ENCODE results near the gene TUBB3. TPM values are rescaled to one million over a fixed set of nuclear protein-coding genes. Genes with fewer than 3 reads are reported as not detected.
A peak's percentile ranks its signal among the peaks of the same experiment; 100 is the strongest.

Gene TUBB3
- total RNA-seq, 1 experiment from 2014 or later = 164 TPM

DNA sequence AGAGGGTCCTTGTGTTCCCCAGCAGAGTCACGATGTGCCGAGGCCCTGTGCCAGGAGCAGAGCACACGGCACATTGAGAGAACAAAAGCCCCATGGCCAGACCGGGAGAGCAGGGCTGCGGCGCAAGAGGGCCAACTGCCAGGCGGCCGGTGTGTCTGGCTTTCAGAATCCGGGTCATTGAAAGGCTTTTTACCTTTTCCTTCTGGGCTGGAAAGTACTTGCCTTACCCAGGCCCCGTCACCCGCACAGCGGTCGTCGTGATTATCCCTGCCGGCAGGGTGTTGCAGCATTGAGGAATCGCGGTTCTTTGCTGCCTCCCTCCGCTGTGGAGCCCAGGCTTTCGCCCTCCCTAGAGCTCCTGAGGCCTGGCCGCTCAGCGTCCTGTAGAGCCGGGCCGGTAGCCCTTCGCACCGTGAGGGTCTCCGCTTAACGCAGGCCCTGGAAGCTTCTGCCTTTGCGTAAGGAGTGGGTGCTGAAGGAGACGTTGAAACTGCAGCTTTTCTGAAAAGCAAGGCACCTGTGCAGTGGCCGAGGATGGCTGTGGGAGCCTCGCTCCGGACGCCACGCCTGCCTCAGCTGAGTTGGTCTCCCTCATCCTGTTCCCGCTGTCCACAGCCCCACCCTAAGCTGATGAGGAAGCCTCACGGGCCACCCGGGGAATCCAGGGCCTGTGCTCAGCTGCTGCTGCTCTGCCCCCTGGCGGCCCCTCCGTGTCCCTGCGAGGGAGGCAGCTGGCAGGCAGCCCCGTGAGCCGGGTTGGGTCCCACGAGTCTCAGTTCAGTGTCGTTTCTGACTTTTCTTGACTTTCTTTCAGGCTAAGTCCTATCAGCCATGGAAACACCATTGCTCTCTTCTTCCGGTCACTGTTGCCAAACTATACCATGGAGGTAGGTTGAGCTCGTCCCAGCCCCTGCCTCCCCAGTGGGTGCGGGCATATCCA lies 13.1 kb upstream of the TUBB3 start:
- WGBS (ENCODE audit: extremely low coverage, insufficient read length, low lambda C conversion rate) = no CpG with 5 or more reads among the region's 47 CpGs
- H2BK12ac ChIP-seq (ENCODE audit: insufficient read length, low read depth, low read length) = no peak overlapping the region
- peaks cover 7% of the 10 kb centered on the region for H3K9me3 ChIP-seq (ENCODE audit: control insufficient read depth, low read depth, low read length)
- H3T11ph ChIP-seq (ENCODE audit: low read length) = no peak overlapping the region
- no peak overlapping the region for H3K4ac ChIP-seq (ENCODE audit: low read depth, low read length)
- Mint-ChIP-seq H3K27me3 (ENCODE audit: low read depth) (no peaks in the 10 kb centered on the region), H3K9me3 (peaks cover 6 to 13% of the 10 kb centered on the region in 2 experiments; a peak in 3 of 5 replicates), H3K4me3 (peak overlapping the region in 1 of 2 experiments; percentile 58; a peak in 2 of 5 replicates), H3K4me1 (peaks cover 2 to 5% of the 10 kb centered on the region in 2 experiments; a peak in 2 of 4 replicates), H3K27ac (peak overlapping the region; percentile 38 to 68 (median 44); a peak in 3 of 7 replicates), H3K36me3 (ENCODE audit: insufficient read depth in 1 of 3, low read depth in 3 of 3) (peaks cover 34 to 50% (median 44%) of the 10 kb centered on the region in 3 experiments; a peak in 6 of 7 replicates)
- no peak overlapping the region for H3K4me2 ChIP-seq (ENCODE audit: insufficient read depth, insufficient read length, low read length)
- no peak overlapping the region for H3K56ac ChIP-seq (ENCODE audit: insufficient read length, low read depth, low read length)
- no peak overlapping the region for H4K8ac ChIP-seq (replicated peaks; ENCODE audit: insufficient read length, low read depth, low read length)
- H2BK120ac ChIP-seq (ENCODE audit: low read depth, low read length, poor library complexity, severe bottlenecking) = no peak overlapping the region
- H3K79me1 ChIP-seq (ENCODE audit: insufficient read depth, low read depth, low read length, poor library complexity, severe bottlenecking) = no peaks in the 10 kb centered on the region
- H3K18ac ChIP-seq (ENCODE audit: insufficient read length, low read depth, low read length) = peak overlapping the region; percentile 21
- H2AFZ ChIP-seq (ENCODE audit: low read length) = no peak overlapping the region
- H3K79me2 ChIP-seq (ENCODE audit: insufficient read depth, low read length) = no peaks in the 10 kb centered on the region
- peak; percentile 88 for DNase-seq
- no peak overlapping the region for H3K14ac ChIP-seq (ENCODE audit: insufficient read depth, low read length)
- H4K20me1 ChIP-seq (ENCODE audit: control insufficient read depth, insufficient read depth, insufficient read length) = no peaks in the 10 kb centered on the region
- no peak overlapping the region for H3K23ac ChIP-seq (ENCODE audit: insufficient read length, low read depth, low read length)
- no peak overlapping the region for H3K9ac ChIP-seq (ENCODE audit: extremely low read depth, insufficient read length, low read length)
- H3K27me3 ChIP-seq (ENCODE audit: insufficient read depth, low read length) = no peaks in the 10 kb centered on the region
- H3K27ac ChIP-seq (ENCODE audit: insufficient read length, low read depth, low read length) = no peak overlapping the region
- no peak overlapping the region for H2BK15ac ChIP-seq (ENCODE audit: low read depth, low read length)
- no peaks in the 10 kb centered on the region for H3K23me2 ChIP-seq (ENCODE audit: insufficient read length, low read depth, low read length, poor library complexity, severe bottlenecking)
- no peak overlapping the region for H2BK5ac ChIP-seq (ENCODE audit: insufficient read length, low read length)
- H4K91ac ChIP-seq (ENCODE audit: insufficient read length, low read depth, low read length) = no peak overlapping the region
- H2AK5ac ChIP-seq (ENCODE audit: insufficient read length, low read length) = no peak overlapping the region
- TF ChIP-seq, protein P1, sequence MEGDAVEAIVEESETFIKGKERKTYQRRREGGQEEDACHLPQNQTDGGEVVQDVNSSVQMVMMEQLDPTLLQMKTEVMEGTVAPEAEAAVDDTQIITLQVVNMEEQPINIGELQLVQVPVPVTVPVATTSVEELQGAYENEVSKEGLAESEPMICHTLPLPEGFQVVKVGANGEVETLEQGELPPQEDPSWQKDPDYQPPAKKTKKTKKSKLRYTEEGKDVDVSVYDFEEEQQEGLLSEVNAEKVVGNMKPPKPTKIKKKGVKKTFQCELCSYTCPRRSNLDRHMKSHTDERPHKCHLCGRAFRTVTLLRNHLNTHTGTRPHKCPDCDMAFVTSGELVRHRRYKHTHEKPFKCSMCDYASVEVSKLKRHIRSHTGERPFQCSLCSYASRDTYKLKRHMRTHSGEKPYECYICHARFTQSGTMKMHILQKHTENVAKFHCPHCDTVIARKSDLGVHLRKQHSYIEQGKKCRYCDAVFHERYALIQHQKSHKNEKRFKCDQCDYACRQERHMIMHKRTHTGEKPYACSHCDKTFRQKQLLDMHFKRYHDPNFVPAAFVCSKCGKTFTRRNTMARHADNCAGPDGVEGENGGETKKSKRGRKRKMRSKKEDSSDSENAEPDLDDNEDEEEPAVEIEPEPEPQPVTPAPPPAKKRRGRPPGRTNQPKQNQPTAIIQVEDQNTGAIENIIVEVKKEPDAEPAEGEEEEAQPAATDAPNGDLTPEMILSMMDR (conservative IDR thresholded peaks at IDR 0.05) = peak; percentile 98
- no peak overlapping the region for H4K5ac ChIP-seq (ENCODE audit: insufficient read length, low read depth, low read length)
- no peak overlapping the region for H2BK20ac ChIP-seq (ENCODE audit: low read depth, low read length, poor library complexity, severe bottlenecking)
- H3K4me1 ChIP-seq (ENCODE audit: insufficient read depth, low read length) = no peaks in the 10 kb centered on the region
